NCI-H187 treated with DMSO at 0.1 percent for 48 hours (cell line): Measurements from ENCODE around the gene WTAP.
"Not testable (repeated sequence)": the region's sequence is repeated elsewhere in the genome, so short reads cannot be mapped to it uniquely, and the experiment has no call there.

Experiments used
- DNase-seq: peaks from one replicate; lab custom pipeline; 2025; lab: John Stamatoyannopoulos, UW

Gene WTAP

DNA sequence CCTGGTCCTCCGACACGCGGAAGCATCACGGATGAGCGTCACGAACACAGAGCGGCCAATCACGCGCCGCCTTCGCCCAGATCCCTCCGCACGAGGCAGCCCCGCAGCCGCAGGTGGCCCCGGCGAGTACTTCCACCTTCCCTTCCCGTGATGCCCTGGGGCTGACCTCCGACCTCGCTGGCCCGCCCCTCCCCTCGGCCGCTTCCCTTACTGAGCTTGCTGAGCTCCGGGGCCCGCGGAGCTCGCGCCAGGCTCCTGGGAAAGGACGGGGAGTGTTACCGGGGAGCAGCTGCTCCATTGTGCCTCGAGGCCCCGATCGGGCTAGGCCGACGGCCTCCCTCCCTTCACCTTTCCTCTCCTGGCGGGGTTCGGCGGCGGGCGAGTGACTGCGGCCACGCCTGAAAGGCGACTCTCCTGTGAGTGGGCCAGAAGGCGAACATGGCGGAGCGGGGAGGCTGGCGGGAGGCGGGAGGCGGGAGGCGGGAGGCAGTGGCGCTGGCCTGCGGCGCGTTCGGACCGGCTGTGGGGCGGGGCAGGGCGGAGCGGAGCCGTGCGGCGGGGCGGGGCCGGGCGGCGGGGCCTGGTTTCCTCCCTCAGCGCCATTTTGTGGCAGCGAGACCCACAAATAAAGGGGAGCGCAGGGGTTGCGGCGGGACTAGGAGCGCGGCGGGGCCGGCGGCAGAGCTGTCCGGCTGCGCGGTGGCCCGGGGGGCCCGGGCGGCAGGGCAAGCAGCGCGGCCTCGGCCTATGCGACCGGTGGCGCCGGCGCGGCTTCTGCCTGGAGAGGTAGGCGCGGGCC lies at the start of gene WTAP:
Gene WTAP, plus strand, starts transcription at position 589 of the 799 bp plus-strand sequence. CDS start 8,760 bp downstream, outside the sequence.
- DNase-seq: peak; percentile 61

DNA sequence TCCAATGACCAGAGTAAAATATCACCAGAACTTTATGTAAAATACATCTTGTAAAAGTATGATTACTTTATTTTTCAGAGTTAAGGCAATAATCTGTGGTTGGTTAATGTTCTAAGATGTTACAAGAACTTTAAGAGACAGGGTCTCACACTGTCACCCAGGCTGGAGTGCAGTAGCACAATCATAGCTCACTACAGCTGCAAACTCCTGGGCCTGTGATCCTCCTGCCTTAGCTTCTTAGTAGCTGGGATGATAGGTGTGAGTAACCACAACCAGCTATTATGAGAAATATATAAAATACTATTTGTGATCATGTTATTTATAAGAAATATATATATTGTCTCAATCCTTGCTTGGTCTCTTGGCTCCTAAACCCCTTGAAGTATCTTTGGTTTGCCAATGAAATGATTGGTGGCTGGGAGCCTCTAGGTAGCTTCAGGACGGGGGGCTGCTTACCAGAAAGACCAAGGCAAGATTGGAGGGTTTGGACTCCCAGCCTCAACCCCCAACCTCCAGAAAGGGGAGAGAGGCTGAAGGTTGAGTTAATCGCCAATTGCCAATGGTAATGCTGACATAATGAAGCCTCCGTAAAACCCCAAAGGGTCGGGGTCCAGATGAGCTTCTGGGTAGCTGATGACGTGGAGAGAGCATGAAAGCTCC lies 49.7 kb upstream of the WTAP start:
- no peak for DNase-seq

DNA sequence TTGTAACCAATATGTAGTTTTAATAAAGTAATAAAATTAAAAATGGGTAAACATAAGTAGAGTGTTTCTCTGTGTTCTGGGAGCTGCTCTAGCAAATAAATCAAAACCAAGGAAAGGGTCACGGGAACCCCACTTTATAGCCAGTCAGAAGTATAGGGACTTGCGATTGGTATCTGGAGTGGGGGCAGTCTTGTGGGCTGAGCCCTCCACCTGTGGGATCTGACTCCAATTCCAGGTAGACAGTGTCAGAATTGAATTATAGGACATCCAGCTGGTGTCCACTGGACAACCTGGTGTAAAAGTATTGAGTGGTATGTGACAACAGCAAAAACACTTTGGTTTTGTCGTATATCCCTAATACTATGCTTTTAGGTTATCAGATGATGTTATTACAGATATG lies 48.7 kb upstream of the WTAP start:
- no peak for DNase-seq

DNA sequence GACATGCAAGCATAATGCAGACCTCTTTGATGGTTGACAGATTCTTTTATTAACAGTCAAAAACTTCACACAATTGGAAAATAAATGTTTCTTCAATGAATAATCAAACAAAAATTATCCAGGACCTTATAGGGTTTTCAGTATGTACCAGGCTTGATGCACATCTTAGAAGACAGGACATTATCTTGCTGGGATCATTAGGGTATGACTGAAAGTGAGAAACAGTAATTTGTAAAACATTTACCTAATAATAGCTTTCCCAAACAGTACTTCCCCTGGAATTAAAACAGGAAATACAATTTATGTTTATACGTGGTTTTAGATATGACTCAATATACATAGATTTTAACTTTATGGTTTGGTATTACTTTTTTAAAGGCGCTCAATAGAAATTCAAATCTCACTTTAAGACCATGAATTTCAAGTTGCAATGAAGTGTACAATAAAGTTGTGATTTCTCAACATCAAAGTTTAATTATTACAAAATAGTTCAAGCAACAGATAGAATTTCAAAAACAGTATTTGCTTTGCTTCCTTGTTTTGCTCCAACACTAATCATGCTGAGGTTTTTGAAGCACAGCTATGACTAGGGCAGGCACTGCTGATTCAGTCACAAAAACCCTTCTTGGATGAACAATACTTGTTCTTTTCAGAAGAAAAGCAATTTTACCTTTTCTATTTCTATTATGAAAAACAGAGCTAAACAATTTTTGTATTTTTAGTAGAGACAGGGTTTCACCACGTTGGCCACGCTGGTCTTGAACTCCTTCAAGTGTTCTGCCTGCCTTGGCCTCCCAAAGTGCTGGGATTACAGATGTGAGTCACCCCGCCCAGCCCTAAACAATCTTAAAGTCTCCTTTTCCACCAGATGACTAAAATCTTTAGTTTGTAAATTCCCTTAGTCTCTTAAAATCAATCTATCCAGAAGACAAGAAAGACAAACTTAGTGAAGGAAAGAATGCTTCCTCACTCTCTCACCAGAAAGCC lies 47.9 kb upstream of the WTAP start:
- no peak for DNase-seq

DNA sequence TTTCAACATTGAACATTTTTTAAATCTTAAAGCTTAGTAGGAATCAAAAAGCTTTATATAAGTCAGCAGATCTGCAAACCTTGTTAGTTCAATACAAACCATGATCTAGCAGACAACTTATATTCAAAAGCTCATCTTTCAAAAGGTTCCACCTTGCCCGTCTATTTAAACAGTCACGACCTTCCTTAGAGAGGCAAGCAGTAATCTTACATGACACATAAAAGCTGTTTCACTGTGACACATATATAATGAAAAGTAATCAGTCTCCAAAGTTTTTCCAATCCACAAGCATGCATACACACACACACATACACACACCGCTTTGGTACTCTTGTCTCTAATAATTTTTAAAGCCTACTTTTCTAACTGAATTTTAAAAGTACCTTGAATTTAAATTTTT lies 47.2 kb upstream of the WTAP start:
- DNase-seq: no peak

DNA sequence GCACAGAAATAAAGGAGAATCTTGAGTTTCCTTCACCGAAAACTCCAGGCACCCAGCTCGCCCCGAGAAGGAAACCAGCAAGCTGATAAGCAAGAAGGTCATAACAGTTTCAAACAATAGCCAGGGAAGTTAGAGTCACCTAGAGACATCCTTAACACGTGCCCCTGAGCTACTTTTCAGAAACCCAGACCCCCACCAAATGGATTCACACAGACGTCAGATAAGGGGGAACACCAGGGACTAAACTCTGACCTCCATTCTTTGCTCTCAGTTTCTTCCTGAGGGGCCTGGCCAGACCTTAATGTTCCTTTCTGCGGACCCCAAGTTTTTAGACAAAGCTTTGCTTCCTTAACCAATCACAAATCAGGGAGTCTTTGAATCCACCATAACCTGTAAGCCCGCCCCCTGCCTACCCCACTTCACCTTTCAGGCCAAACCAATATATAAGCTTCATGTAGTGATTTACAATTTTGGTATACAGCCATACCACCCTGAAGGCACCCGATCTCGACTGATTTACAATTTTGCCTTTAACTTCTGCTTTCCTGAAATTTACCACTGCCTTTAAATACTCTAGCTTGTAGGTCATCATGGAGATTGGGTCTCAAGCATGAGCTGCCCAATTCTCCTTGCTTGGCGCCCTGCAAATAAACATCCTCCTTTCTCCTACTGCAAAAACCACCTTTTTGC lies 46.0 kb upstream of the WTAP start:
- DNase-seq: no peak

DNA sequence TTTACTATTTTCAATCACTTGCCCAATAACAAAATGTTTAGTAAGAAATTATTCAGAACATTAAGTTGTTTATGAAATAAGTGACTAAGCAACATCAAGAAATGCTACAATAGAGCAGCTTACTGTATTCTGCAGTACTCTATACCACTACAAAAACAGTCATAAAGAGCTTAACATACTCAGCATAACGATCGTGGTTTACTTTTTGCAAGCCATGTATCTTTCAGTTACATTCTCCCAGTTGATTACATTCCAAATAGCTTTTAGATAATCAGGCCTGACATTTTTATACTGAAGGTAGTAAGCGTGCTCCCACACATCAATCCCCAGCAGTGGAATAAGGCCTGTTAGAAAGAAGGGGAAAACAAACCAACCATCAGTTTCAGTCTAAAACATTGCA lies 45.0 kb upstream of the WTAP start:
- DNase-seq: no peak

DNA sequence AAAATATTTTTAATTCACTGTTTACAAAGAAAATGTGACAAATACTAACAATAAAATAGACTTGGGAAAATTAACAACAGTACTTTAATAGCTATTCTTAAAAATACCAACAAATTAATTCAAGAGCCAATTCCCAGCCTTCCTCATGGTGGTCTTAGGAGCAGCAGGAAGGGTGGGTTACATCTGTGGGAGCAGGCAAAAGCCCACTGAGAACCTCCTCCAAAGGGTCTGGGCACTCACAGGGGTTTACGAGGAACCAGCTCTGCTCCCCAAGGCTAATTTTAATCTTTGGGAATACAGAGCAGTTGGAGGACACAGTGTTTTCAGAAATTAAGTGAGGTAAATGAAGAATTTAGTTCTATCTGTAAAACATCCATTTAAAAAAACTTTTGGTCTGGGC lies 44.5 kb upstream of the WTAP start:
- DNase-seq: no peak

DNA sequence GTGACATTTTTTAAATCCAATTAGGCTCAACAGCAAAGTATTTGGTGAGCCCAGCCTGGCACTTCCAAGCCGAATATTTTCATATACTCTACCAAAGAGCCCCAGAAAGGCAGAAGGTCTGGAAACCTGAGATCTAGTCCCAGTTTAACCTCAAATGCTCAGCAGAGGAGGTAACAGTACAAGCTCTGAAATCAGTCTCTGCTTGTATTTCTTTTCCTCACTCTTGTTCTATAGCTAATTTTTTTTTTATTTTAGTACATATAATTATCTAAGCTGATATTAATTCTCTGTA lies 43.3 kb upstream of the WTAP start:
- no peak for DNase-seq

DNA sequence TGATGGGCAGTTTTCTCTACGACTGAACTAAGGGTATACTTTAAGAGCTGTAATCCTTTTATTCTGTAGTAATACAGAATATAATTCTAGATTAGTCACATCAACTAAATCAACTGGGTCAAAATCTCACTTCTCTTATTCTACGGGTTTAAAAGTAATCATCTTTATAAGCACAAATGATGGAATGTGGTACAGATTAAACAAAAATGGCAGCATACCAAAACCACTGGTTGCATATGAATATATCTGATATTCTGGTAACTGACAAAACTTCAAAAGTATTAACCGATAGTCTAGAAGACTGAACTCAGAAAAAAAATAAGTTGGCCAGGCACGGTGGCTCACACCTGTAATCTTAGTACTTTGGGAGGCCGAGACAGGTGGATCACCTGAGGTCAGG lies 41.3 kb upstream of the WTAP start:
- no peak for DNase-seq

DNA sequence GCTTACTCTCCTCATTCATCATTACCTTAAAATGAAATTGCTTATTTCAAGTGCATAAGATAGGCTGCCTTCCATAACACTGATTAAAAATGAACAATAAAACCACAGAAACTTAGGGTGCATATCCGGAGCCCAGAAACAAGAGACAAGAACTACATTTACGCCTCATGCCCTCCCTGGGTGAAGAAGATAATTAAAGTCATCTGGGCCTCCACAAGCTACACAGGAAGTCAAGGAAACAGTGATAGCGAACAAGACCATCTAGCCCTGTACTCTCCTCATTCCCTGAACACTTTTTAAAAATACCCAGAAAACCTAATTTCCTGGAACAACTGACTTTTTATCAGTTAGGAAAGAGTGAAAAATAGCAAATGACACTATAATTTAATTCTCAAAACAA lies 40.6 kb upstream of the WTAP start:
- DNase-seq: no peak

DNA sequence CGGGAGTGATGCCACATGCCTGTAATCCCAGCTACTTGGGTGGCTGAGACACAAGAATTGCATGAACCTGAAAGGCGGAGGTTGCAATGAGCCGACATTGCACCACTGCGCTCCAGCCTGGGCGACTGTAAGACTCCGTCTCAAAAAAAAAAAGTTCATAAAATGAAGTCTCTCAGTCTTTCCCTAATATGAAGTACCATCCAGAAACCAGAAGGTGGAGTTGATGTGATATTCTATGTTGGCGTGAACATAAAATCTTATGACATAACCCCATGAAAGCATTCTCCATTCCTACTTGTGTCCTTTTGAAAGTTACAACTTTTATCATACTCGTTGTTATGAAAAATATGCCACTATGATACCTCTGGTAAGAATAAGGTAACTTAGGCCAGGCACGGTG lies 40.0 kb upstream of the WTAP start:
- DNase-seq: no peak

DNA sequence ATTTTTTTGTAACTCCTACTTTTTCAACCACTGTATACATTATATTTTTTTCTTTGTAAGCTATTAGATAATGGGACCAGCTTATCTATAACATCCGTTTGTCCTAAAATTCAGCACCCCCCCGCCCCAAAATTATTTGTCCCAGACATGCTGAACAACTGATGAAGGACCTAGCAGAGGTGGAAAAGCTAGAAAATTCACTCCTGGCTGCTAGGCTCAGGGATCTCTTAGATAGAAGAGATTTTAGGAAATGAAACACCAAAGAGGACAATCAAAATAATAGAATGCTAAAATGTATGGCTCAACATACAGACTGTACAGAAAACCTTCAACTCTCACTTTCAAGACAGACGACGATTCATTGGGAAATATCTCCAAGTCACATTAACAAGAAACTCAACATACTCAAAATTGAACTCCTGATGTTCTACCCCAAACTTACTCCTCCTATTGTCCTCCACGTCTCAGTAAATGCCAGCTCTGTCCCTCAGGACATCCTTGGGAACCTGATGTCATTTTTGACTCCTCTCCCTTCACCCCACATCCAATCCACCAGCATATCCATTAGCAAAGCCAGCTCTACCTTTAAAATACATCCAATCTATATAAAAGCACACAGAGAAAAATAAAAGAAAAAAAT lies 38.9 kb upstream of the WTAP start:
- no peak for DNase-seq

DNA sequence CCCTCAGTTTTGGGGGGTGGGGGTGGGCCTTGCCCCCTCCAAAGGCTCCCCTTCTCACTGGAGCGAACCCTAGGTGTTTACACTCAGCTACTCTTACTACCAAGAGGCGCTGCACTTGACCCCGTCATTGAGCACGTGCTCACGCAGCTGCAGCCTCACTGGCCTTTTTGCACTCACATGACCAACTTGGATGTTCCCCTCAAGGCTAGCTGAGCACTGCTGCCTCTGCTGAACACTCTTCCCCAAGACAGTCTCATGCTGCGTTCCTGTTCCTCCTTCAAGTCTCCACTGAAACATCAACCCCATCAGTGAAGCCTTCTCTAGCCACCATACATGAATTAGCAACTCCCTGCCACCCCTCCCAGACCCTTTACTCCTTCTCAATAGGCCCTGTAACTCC lies 38.3 kb upstream of the WTAP start:
- no peak for DNase-seq

DNA sequence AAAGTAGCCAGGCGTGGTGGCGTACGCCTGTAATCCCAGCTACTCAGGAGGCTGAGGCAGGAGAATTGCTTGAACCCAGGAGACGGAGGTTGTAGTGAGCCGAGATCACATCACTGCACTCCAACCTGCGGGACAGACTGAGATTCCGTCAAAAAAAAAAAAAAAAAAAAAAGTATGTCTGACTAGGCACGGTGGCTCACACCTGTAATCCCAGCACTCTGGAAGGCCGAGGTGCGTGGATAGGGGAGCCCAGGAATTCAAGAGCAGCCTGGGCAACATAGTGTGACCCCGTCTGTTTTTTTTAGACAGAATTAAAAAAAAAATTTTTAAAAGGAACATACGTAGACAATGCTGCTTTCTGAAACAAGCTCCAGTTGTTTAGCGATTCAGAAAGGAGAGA lies 37.2 kb upstream of the WTAP start:
- not testable (repeated sequence) for DNase-seq

DNA sequence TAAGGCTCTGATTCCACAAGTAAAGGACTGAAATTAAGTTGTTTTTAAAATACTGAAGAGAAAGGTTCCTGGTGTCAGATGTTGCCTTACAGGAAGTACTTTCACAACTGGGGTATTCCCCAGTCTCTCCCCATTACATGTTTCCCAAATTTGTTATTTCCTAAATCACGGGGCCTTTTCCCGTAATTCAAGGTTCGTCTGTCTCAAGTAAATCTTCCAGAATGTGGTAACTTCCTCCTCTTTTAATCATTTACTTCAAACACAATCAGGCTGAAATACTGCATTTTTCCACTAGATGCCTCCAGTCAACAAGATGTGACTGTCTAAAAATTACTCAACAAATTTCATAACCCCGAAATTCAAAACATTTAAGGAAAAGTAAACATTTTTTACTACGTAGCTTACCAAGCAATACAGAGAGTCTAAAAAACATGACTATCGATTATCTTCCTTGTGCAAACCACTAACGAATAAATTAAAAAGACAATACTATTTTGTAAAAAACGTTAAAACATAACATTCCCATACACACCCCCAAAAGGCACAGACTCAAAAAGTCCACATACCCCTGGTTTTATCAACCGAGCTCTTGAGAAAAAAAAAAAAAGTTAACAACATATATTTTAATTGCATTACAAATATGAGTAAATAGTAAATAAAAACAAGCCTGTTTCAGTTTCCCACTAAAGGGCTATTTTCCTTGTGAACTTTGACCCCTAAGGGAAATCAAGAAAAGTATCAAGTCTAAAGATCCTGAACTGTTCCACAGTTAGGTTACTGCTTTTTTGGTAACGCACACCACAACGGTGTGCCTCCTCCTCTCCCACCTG lies 36.0 kb upstream of the WTAP start:
- DNase-seq: no peak

DNA sequence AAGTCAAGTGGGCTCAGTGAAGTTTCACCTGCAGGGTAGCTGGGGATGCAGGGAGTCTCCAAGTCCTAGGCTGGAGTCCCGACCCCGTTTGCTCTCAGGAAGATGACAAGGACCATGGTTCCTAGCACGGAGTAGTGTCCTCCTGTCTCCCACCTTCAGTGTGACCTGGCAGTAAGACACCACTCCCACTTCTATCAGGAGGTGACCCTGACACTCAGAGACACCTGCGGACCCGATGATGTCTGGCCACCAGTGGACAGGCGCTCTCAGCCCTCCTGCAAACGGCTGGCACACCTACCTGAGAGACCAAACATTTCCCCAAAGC lies 35.4 kb upstream of the WTAP start:
- no peak for DNase-seq

DNA sequence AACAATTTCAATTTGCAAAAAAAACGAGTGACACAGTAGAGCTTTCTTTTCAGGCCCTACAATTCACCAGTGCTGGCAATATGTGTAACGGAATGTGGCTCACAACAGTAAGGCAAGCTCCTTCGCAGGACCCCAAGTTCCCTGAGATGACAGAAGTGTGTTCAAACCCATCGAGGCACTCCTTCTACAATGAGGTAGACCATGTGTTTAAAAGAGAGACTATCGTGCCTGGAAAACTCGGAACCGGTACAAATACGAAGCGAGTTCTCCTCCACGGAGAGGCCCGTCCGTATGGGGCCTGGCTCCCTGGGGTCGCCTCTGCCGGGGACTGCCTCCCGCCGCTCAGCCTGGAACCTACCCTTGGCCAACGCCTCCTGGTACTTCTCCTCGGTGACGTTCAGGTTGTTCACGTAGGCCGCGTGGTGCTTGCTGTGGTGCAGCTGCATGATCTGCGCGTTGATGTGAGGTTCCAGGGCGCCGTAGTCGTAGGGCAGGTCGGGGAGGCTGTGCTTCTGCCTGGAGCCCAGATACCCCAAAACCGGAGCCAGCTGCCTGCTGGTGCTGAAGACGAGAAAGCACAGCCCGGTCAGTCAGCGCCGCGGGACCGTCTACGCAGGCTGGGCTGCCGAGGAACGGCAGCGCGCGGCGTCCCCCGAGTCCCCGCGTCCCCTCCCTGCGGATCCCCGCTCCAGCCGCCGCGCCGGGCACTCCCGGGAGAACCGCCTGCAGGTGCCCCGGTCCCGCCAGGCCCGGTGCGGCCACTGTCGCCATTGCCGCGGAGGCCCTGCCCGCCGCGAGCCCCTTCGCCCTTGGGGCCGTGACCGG lies 34.8 kb upstream of the WTAP start:
- no peak for DNase-seq

DNA sequence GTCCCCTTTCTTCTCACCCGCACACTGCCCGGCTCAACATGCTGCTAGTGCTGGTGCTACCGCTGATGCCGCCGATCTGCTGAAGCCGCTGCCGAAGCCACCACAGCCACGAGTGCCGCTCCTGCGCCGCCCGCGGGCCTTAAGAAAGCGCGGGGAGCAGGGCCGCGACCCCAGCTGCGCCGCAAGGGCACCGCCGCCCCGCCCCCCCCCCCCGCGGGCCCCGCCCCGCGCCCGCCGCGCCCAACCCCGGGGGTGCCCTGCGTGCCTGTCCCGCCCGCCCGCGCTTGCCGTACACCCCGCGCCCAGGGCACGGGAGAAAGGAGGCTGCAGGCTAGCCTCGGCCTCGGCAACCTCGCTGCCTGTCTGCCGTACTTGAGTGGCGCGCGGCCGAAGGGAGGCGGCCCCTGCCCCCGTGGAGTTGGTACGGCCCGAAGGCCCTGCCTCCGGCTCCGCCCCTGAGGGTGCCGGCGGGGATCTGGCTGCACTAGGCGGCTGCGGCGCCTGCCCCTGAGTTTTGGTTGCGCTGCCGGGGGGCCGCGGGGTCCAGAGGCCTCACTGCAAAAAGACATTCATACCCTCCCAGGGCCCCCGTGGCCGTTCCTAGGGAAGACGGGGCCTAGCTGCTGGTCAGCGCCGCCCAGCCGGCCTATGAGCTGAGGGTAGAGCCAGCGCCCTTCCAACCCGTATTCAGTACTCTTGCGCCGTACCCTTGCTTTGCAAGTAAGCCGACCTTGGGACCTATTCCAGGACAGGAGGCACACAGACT lies 34.0 kb upstream of the WTAP start, which contains the start of gene SOD2:
Gene SOD2, minus strand, starts transcription at position 114 of the 766 bp plus-strand sequence. Its CDS starts 74 bp downstream, at position 40.
- DNase-seq: peak; percentile 25
